Measurements from ENCODE around the gene TUBB6. TPM values are rescaled to one million over a fixed set of nuclear protein-coding genes. Genes with fewer than 3 reads are reported as not detected.
A peak's percentile ranks its signal among the peaks of the same experiment; 100 is the strongest.

TUBB6 gene
- total RNA-seq, 1 experiment from 2014 or later = 240 TPM

DNA sequence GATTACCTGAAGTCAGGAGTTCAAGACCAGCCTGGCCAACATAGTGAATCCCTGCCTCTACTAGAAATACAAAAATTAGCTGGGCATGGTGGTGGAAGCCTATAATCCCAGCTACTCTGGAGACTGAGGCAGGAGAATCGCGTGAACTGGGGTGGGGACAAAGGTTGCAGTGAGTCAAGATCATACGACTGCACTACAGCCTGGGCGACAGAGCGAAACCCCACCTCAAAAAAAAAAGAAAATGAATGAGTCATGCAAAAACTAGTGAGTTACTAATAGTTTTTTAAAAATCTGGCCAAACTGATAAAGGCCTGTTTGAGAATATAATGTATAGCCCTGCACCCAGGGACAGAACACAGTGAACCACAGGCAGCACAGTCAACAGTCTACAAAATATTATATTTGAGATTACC is 51.5 kb downstream of the TUBB6 start (continued):
- TF ChIP-seq, protein P1, sequence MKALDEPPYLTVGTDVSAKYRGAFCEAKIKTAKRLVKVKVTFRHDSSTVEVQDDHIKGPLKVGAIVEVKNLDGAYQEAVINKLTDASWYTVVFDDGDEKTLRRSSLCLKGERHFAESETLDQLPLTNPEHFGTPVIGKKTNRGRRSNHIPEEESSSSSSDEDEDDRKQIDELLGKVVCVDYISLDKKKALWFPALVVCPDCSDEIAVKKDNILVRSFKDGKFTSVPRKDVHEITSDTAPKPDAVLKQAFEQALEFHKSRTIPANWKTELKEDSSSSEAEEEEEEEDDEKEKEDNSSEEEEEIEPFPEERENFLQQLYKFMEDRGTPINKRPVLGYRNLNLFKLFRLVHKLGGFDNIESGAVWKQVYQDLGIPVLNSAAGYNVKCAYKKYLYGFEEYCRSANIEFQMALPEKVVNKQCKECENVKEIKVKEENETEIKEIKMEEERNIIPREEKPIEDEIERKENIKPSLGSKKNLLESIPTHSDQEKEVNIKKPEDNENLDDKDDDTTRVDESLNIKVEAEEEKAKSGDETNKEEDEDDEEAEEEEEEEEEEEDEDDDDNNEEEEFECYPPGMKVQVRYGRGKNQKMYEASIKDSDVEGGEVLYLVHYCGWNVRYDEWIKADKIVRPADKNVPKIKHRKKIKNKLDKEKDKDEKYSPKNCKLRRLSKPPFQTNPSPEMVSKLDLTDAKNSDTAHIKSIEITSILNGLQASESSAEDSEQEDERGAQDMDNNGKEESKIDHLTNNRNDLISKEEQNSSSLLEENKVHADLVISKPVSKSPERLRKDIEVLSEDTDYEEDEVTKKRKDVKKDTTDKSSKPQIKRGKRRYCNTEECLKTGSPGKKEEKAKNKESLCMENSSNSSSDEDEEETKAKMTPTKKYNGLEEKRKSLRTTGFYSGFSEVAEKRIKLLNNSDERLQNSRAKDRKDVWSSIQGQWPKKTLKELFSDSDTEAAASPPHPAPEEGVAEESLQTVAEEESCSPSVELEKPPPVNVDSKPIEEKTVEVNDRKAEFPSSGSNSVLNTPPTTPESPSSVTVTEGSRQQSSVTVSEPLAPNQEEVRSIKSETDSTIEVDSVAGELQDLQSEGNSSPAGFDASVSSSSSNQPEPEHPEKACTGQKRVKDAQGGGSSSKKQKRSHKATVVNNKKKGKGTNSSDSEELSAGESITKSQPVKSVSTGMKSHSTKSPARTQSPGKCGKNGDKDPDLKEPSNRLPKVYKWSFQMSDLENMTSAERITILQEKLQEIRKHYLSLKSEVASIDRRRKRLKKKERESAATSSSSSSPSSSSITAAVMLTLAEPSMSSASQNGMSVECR (CRISPR knock-in tag; IDR thresholded peaks at IDR 0.05; ENCODE audit: borderline replicate concordance) = no peak

- ChIA-PET POLR2A (no interaction called here), CTCF (interaction anchor here (1.5 kb wide), 1 partner anchor 34 kb away, joined by 5 read pairs; no protein-coding TSS in a partner anchor)
- Mint-ChIP-seq H3K27me3 (ENCODE audit: low read depth) (no peaks in the 10 kb centered on the region), H3K36me3 (peaks cover 76% of the 10 kb centered on the region), H3K27ac (peak overlapping the region; percentile 76; the same call in 1 of the 2 replicates), H3K9me3 (no peaks in the 10 kb centered on the region), H3K4me3 (no peak overlapping the region), H3K4me1 (no peaks in the 10 kb centered on the region)
- no peak for TF ChIP-seq ZNF532 (CRISPR knock-in tag; IDR thresholded peaks at IDR 0.05; ENCODE audit: borderline replicate concordance)
- TF ChIP-seq ATF3 (CRISPR knock-in tag; conservative IDR thresholded peaks at IDR 0.05) = no peak
- no peak for TF ChIP-seq ELF4 (CRISPR knock-in tag; IDR thresholded peaks at IDR 0.05; ENCODE audit: low read depth)
- no peak for TF ChIP-seq ZSCAN18 (CRISPR knock-in tag; IDR thresholded peaks at IDR 0.05)
- no peak for TF ChIP-seq ETV6 (CRISPR knock-in tag; IDR thresholded peaks at IDR 0.05)
- TF ChIP-seq, protein P2, sequence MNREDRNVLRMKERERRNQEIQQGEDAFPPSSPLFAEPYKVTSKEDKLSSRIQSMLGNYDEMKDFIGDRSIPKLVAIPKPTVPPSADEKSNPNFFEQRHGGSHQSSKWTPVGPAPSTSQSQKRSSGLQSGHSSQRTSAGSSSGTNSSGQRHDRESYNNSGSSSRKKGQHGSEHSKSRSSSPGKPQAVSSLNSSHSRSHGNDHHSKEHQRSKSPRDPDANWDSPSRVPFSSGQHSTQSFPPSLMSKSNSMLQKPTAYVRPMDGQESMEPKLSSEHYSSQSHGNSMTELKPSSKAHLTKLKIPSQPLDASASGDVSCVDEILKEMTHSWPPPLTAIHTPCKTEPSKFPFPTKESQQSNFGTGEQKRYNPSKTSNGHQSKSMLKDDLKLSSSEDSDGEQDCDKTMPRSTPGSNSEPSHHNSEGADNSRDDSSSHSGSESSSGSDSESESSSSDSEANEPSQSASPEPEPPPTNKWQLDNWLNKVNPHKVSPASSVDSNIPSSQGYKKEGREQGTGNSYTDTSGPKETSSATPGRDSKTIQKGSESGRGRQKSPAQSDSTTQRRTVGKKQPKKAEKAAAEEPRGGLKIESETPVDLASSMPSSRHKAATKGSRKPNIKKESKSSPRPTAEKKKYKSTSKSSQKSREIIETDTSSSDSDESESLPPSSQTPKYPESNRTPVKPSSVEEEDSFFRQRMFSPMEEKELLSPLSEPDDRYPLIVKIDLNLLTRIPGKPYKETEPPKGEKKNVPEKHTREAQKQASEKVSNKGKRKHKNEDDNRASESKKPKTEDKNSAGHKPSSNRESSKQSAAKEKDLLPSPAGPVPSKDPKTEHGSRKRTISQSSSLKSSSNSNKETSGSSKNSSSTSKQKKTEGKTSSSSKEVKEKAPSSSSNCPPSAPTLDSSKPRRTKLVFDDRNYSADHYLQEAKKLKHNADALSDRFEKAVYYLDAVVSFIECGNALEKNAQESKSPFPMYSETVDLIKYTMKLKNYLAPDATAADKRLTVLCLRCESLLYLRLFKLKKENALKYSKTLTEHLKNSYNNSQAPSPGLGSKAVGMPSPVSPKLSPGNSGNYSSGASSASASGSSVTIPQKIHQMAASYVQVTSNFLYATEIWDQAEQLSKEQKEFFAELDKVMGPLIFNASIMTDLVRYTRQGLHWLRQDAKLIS (CRISPR knock-in tag; IDR thresholded peaks at IDR 0.05; ENCODE audit: borderline replicate concordance) = no peak
- TF ChIP-seq ATF2 (CRISPR knock-in tag; IDR thresholded peaks at IDR 0.05; ENCODE audit: borderline replicate concordance, low read depth) = no peak
- TF ChIP-seq MXD4 (CRISPR knock-in tag; IDR thresholded peaks at IDR 0.05; ENCODE audit: borderline replicate concordance) = no peak
- TF ChIP-seq ZNF671 (CRISPR knock-in tag; IDR thresholded peaks at IDR 0.05) = no peak
- TF ChIP-seq OVOL2 (CRISPR knock-in tag; IDR thresholded peaks at IDR 0.05; ENCODE audit: borderline replicate concordance) = no peak
- TF ChIP-seq GRHL2 (CRISPR knock-in tag; IDR thresholded peaks at IDR 0.05; ENCODE audit: insufficient replicate concordance, severe bottlenecking) = no peak
- TF ChIP-seq USF1 (CRISPR knock-in tag; IDR thresholded peaks at IDR 0.05) = no peak
- no peak for TF ChIP-seq CBFB (CRISPR knock-in tag; IDR thresholded peaks at IDR 0.05; ENCODE audit: low read depth)
- no peak for TF ChIP-seq FOXP1 (CRISPR knock-in tag; IDR thresholded peaks at IDR 0.05; ENCODE audit: borderline replicate concordance)
- no peak for TF ChIP-seq TCF7 (CRISPR knock-in tag; IDR thresholded peaks at IDR 0.05; ENCODE audit: low read depth)
- no peak for TF ChIP-seq MYBL2 (CRISPR knock-in tag; IDR thresholded peaks at IDR 0.05)
- TF ChIP-seq TEAD4 (CRISPR knock-in tag; IDR thresholded peaks at IDR 0.05) = no peak
- ATAC-seq (no peak), DNase-seq (ENCODE audit: low spot score) (no peak)
Measured at GRCh38 chr18:12361770-12362378, 53.8 kb downstream of the TUBB6 start.

Measured in WTC11 (cell line).